ENCODE data around the gene GOLGA6L7.

- TF ChIP-seq REST (IDR thresholded peaks at IDR 0.05; ENCODE audit: low read depth) (no peak), EP300 (IDR thresholded peaks at IDR 0.05; ENCODE audit: borderline replicate concordance) (no peak), MAX (IDR thresholded peaks at IDR 0.05) (no peak), CEBPB (IDR thresholded peaks at IDR 0.05) (no peak), TAF1 (IDR thresholded peaks at IDR 0.05; ENCODE audit: low read depth) (no peak), RAD21 (IDR thresholded peaks at IDR 0.05; ENCODE audit: low read depth) (no peak), FOXM1 (IDR thresholded peaks at IDR 0.05; ENCODE audit: borderline replicate concordance, low read depth) (no peak), CREB1 (IDR thresholded peaks at IDR 0.05; ENCODE audit: low read depth) (no peak), YY1 (IDR thresholded peaks at IDR 0.05; ENCODE audit: low read depth) (no peak)
These were observed 40.9 kb upstream of the GOLGA6L7 start for GRCh38 chr15:28889346-28889745.
